ENCODE results near the gene GAREM1.
"Not testable (repeated sequence)": the region's sequence is repeated elsewhere in the genome, so short reads cannot be mapped to it uniquely, and the experiment has no call there.

Gene GAREM1

GRCh38 chr18:32242395-32242794, 228.3 kb downstream of the GAREM1 start:
- DNase-seq (ENCODE audit: low read depth): no peak
- no peak for TF ChIP-seq POLR2A (IDR thresholded peaks at IDR 0.05; ENCODE audit: extremely low read depth, insufficient read length)
- no peak for TF ChIP-seq MYC (IDR thresholded peaks at IDR 0.05; ENCODE audit: low read depth, low read length)
- no peak for TF ChIP-seq CTCF (IDR thresholded peaks at IDR 0.05; ENCODE audit: low read depth, low read length)
- no peak for TF ChIP-seq MAX (IDR thresholded peaks at IDR 0.05; ENCODE audit: low read depth, low read length)
- no peak overlapping the region for H3K4me3 ChIP-seq (ENCODE audit: low read depth, low read length)

- H3K4me3 ChIP-seq (ENCODE audit: low read depth, low read length): no peak overlapping the region
- DNase-seq (ENCODE audit: low read depth): no peak
- TF ChIP-seq CTCF (IDR thresholded peaks at IDR 0.05; ENCODE audit: low read depth, low read length) (no peak), MAX (IDR thresholded peaks at IDR 0.05; ENCODE audit: low read depth, low read length) (no peak), MYC (IDR thresholded peaks at IDR 0.05; ENCODE audit: low read depth, low read length) (no peak), POLR2A (IDR thresholded peaks at IDR 0.05; ENCODE audit: extremely low read depth, insufficient read length) (no peak)
Observed at GRCh38 chr18:32238635-32239268, 231.9 kb downstream of the GAREM1 start.

GRCh38 chr18:32237049-32237448, 233.6 kb downstream of the GAREM1 start:
- no peak for TF ChIP-seq MAX (IDR thresholded peaks at IDR 0.05; ENCODE audit: low read depth, low read length)
- no peak for TF ChIP-seq CTCF (IDR thresholded peaks at IDR 0.05; ENCODE audit: low read depth, low read length)
- no peak for TF ChIP-seq POLR2A (IDR thresholded peaks at IDR 0.05; ENCODE audit: extremely low read depth, insufficient read length)
- TF ChIP-seq MYC (IDR thresholded peaks at IDR 0.05; ENCODE audit: low read depth, low read length): no peak
- no peak for DNase-seq (ENCODE audit: low read depth)
- H3K4me3 ChIP-seq (ENCODE audit: low read depth, low read length): no peak overlapping the region

- DNase-seq (ENCODE audit: low read depth); H3K4me3 ChIP-seq (ENCODE audit: low read depth, low read length): not testable (repeated sequence)
Observed at GRCh38 chr18:32233348-32233747, 237.3 kb downstream of the GAREM1 start.

GRCh38 chr18:32219431-32220018, 251.2 kb downstream of the GAREM1 start:
- no peak overlapping the region for H3K4me3 ChIP-seq (ENCODE audit: low read depth, low read length)
- TF ChIP-seq MAX (IDR thresholded peaks at IDR 0.05; ENCODE audit: low read depth, low read length) (no peak), POLR2A (IDR thresholded peaks at IDR 0.05; ENCODE audit: extremely low read depth, insufficient read length) (no peak), MYC (IDR thresholded peaks at IDR 0.05; ENCODE audit: low read depth, low read length) (no peak), CTCF (IDR thresholded peaks at IDR 0.05; ENCODE audit: low read depth, low read length) (no peak)
- no peak for DNase-seq (ENCODE audit: low read depth)

GRCh38 chr18:32216390-32216789, 254.3 kb downstream of the GAREM1 start:
- no peak overlapping the region for H3K4me3 ChIP-seq (ENCODE audit: low read depth, low read length)
- no peak for TF ChIP-seq POLR2A (IDR thresholded peaks at IDR 0.05; ENCODE audit: extremely low read depth, insufficient read length)
- no peak for TF ChIP-seq CTCF (IDR thresholded peaks at IDR 0.05; ENCODE audit: low read depth, low read length)
- TF ChIP-seq MYC (IDR thresholded peaks at IDR 0.05; ENCODE audit: low read depth, low read length): no peak
- TF ChIP-seq MAX (IDR thresholded peaks at IDR 0.05; ENCODE audit: low read depth, low read length): no peak
- DNase-seq (ENCODE audit: low read depth): no peak

Measured in NB4 (cell line).